Endothelial cell of umbilical vein (primary cell): ENCODE measurements around the gene NRXN3. TPM values are rescaled to one million over a fixed set of nuclear protein-coding genes. Genes with fewer than 3 reads are reported as not detected.

ENCODE experiments used
- BruUV-seq: library from RNA; stranded (reverse); fragments of 400-500 nt; replicated peaks from 2 replicates; lab custom pipeline; 2021; lab: Mats Ljungman, UMichigan
- CTCF ChIA-PET: fragments of 300-600, 350-600 bp; sonication (Branson Sonifier 250); formaldehyde crosslinking; loops from one replicate; lab custom pipeline; 2021; ENCODE audit warnings: antibody characterized with exemption, inconsistent platforms; lab: Charles Lee
- POLR2A ChIA-PET: fragments of 300-600, 350-600 bp; sonication (Branson Sonifier 250); formaldehyde crosslinking; loops from one replicate; lab custom pipeline; 2021; ENCODE audit warnings: antibody characterized with exemption, inconsistent platforms; lab: Charles Lee
- DNase-seq: peaks from one replicate; pipeline ENCODE4 v3.0.0-alpha.2; 2011; ENCODE audit warnings: low read depth, low spot score
- FAIRE-seq: peaks from 2 replicates; lab custom pipeline; 2011; peaks lifted over from hg19 to GRCh38; lab: Jason Lieb, UNC
- H2AFZ ChIP-seq: 2 replicates; pipeline ENCODE4 v1.6.0; 2012; ENCODE audit warnings: low read depth, low read length, control low read depth, inconsistent platforms
- H3K27ac ChIP-seq: 2 replicates; pipeline ENCODE4 v1.5.1; 2011; ENCODE audit warnings: low read depth, mild to moderate bottlenecking, control low read depth, low read length, moderate library complexity; ENCODE audit not compliant: insufficient read depth
- H3K27me3 ChIP-seq, 2 experiments: 2 replicates each; pipeline versions ENCODE4 v1.6.0 to v1.6.1; 2011; ENCODE audit warnings: low read length in 2 of 2, mixed read lengths in 1 of 2; ENCODE audit not compliant: control insufficient read depth in 2 of 2, insufficient read depth in 2 of 2
- H3K36me3 ChIP-seq, 2 experiments: 2 replicates in 1 of 2; 3 replicates in 1 of 2; pipeline ENCODE4 v1.5.1; 2011; ENCODE audit warnings: low read length in 2 of 2, mild to moderate bottlenecking in 1 of 2, moderate library complexity in 1 of 2; ENCODE audit not compliant: control insufficient read depth in 2 of 2, insufficient read depth in 2 of 2; ENCODE audit errors: extremely low read depth in 1 of 2
- H3K4me1 ChIP-seq: 3 replicates; pipeline ENCODE4 v1.5.1; 2011; ENCODE audit warnings: mild to moderate bottlenecking, low read length; ENCODE audit not compliant: control insufficient read depth, insufficient read depth; ENCODE audit errors: extremely low read depth
- H3K4me2 ChIP-seq: 2 replicates; pipeline ENCODE4 v1.6.1; 2011; ENCODE audit warnings: low read length, control low read depth, mixed read lengths; ENCODE audit not compliant: insufficient read depth
- H3K4me3 ChIP-seq, 3 experiments: fragments of 200-600 bp in 1 of 3; sonication (generic), shearing (Covaris generic) in 1 of 3; replicated peaks in 1 of 3; 2 replicates each; pipeline ENCODE4 v1.5.1; 2011 to 2016; ENCODE audit warnings: control low read depth in 3 of 3, low read length in 3 of 3, mild to moderate bottlenecking in 2 of 3, inconsistent platforms in 1 of 3, low read depth in 1 of 3, moderate library complexity in 1 of 3; ENCODE audit not compliant: insufficient read depth in 1 of 3
- H3K79me2 ChIP-seq: 2 replicates; pipeline ENCODE4 v1.6.0; 2012; ENCODE audit warnings: low read length, inconsistent platforms; ENCODE audit not compliant: control insufficient read depth, insufficient read depth
- H3K9ac ChIP-seq: replicated peaks from 2 replicates; pipeline ENCODE3; 2011; ENCODE audit warnings: low read length, control low read depth; ENCODE audit not compliant: insufficient read depth; ENCODE audit errors: extremely low read depth
- H3K9me1 ChIP-seq: replicated peaks from 3 replicates; pipeline ENCODE4 v1.6.0; 2011; ENCODE audit warnings: mild to moderate bottlenecking, low read length; ENCODE audit not compliant: control insufficient read depth, insufficient read depth; ENCODE audit errors: extremely low read depth
- H3K9me3 ChIP-seq: replicated peaks from 2 replicates; pipeline ENCODE4 v1.5.1; 2012; ENCODE audit warnings: low read length, inconsistent platforms; ENCODE audit not compliant: control insufficient read depth, insufficient read depth
- H4K20me1 ChIP-seq: replicated peaks from 2 replicates; pipeline ENCODE3; 2011; ENCODE audit warnings: mild to moderate bottlenecking, low read length; ENCODE audit not compliant: control insufficient read depth, insufficient read depth; ENCODE audit errors: extremely low read depth
- CTCF ChIP-seq, 2 donors: IDR thresholded peaks; 1 replicate in 1 of 2; 2 replicates in 1 of 2; pipeline ENCODE4 v1.5.1; 2011; ENCODE audit warnings: low read length in 2 of 2, mild to moderate bottlenecking in 2 of 2, moderate library complexity in 2 of 2, control low read depth in 1 of 2, inconsistent platforms in 1 of 2, low read depth in 1 of 2; ENCODE audit not compliant: insufficient read depth in 1 of 2; ENCODE audit errors: extremely low read depth in 1 of 2
- EZH2 ChIP-seq: IDR thresholded peaks from 2 replicates; pipeline ENCODE4 v1.6.1; 2012; ENCODE audit warnings: borderline replicate concordance, low read depth, mild to moderate bottlenecking, moderate library complexity, low read length, inconsistent platforms; ENCODE audit not compliant: severe bottlenecking
- FOS ChIP-seq: IDR thresholded peaks from 2 replicates; pipeline ENCODE4 v1.6.1; 2011; ENCODE audit warnings: mild to moderate bottlenecking, low read length, moderate library complexity, borderline replicate concordance; ENCODE audit not compliant: insufficient read depth
- GATA2 ChIP-seq: IDR thresholded peaks from 2 replicates; pipeline ENCODE4 v1.7.0; 2011; ENCODE audit warnings: low read depth, mild to moderate bottlenecking, moderate library complexity, mixed read lengths, low read length; ENCODE audit not compliant: insufficient read length, insufficient read depth
- JUN ChIP-seq: IDR thresholded peaks from 2 replicates; pipeline ENCODE4 v1.6.1; 2011; ENCODE audit warnings: borderline replicate concordance, low read depth; ENCODE audit not compliant: insufficient read length, insufficient read depth
- MAX ChIP-seq: IDR thresholded peaks from 2 replicates; pipeline ENCODE4 v1.6.1; 2011; ENCODE audit not compliant: insufficient read depth, insufficient read length
- MYC ChIP-seq: IDR thresholded peaks from one replicate; pipeline ENCODE4 v1.6.1; 2011; ENCODE audit warnings: mild to moderate bottlenecking, low read depth, low read length
- POLR2A ChIP-seq: IDR thresholded peaks from 2 replicates; pipeline ENCODE4 v1.6.1; 2012; ENCODE audit warnings: low read depth, mild to moderate bottlenecking, control low read depth, low read length
- POLR2AphosphoS5 ChIP-seq: IDR thresholded peaks from 2 replicates; pipeline ENCODE4 v1.6.1; 2012; ENCODE audit warnings: low read depth, mild to moderate bottlenecking, control low read depth, low read length, moderate library complexity; ENCODE audit not compliant: insufficient read depth
- dilution Hi-C: fragments of 300-500 bp; cut with MboI; formaldehyde crosslinking; loops from one replicate; pipeline ENCODE4 v1.15.0; 2019; ENCODE audit warnings: low sequenced_read_pairs; ENCODE audit not compliant: extremely low pct_ligation_motif_present
- intact Hi-C: fragments of 100-400 bp; cut with micrococcal nuclease; formaldehyde crosslinking; loops from one replicate; pipeline ENCODE4 v1.10.0; 2022
- polyA plus RNA-seq, 4 experiments: library from polyadenylated mRNA; depleted of rRNA in 3 of 4; stranded (reverse) in 3 of 4; unstranded in 1 of 4; fragments of >200 nt; gene quantifications; 2 replicates each; pipeline versions ENCODE4 v1.2.1 to v1.2.3, GENCODE V29; 2011 to 2012; ENCODE audit warnings: missing spikeins in 1 of 4
- total RNA-seq: library from RNA; stranded (reverse); gene quantifications from 2 replicates; pipeline ENCODE4 v1.2.3, GENCODE V29; 2021

The NRXN3 gene
- total and polyA plus RNA-seq, 2 donors (not counting 3 experiments of a cell fraction or from before 2014, with no cell fraction given) = 0.72 to 4.2 TPM

- H2AFZ ChIP-seq = no peak overlapping the region
- H3K27me3 ChIP-seq = no peaks in the 10 kb centered on the region
- DNase-seq = no peak
- no peaks in the 10 kb centered on the region for H3K9me1 ChIP-seq
- no peak for FAIRE-seq
- H3K79me2 ChIP-seq = no peaks in the 10 kb centered on the region
- no peaks in the 10 kb centered on the region for H4K20me1 ChIP-seq
- POLR2A ChIA-PET = no interaction called here
- no peak overlapping the region for H3K27ac ChIP-seq
- H3K36me3 ChIP-seq = no peaks in the 10 kb centered on the region
- no peak overlapping the region for H3K4me2 ChIP-seq
- no peaks in the 10 kb centered on the region for H3K9me3 ChIP-seq
- intact Hi-C loops = no loop called here
- no peak for TF ChIP-seq POLR2A
- peak; percentile 48 for TF ChIP-seq FOS
- CTCF ChIA-PET = interaction anchor here (1.2 kb wide), 1 partner anchor 82 kb away, joined by 3 read pairs; no protein-coding TSS in a partner anchor
- no peak overlapping the region for H3K9ac ChIP-seq
- H3K4me3 ChIP-seq = no peak overlapping the region
- no peaks in the 10 kb centered on the region for H3K4me1 ChIP-seq
- BruUV-seq = no TSS peak
- dilution Hi-C loops = no loop called here
Observed at GRCh38 chr14:79050787-79051727, 880.9 kb downstream of the NRXN3 start.

- no peaks in the 10 kb centered on the region for H3K79me2 ChIP-seq
- TF ChIP-seq POLR2AphosphoS5 (no peak), GATA2 (no peak), POLR2A (no peak), JUN (no peak), EZH2 (no peak), MAX (no peak), MYC (no peak), CTCF (IDR thresholded peaks at IDR 0.05; ENCODE audit: extremely low read depth in 1 of 2, insufficient read depth in 1 of 2, low read depth in 1 of 2, low read length in 2 of 2) (no peak), FOS (no peak)
- no TSS peak for BruUV-seq
- no peak for DNase-seq
- H3K27me3 ChIP-seq = no peaks in the 10 kb centered on the region
- no peaks in the 10 kb centered on the region for H3K4me1 ChIP-seq
- no peak overlapping the region for H3K4me3 ChIP-seq
- CTCF ChIA-PET = interaction anchor here (1.2 kb wide), 1 partner anchor 82 kb away, joined by 3 read pairs; no protein-coding TSS in a partner anchor
- H2AFZ ChIP-seq = no peak overlapping the region
- H3K4me2 ChIP-seq = no peak overlapping the region
- no peaks in the 10 kb centered on the region for H3K9me3 ChIP-seq
- H3K9me1 ChIP-seq = no peaks in the 10 kb centered on the region
- H4K20me1 ChIP-seq = no peaks in the 10 kb centered on the region
- H3K9ac ChIP-seq = no peak overlapping the region
- H3K27ac ChIP-seq = no peak overlapping the region
- dilution Hi-C loops (no loop called here), intact Hi-C loops (no loop called here)
- POLR2A ChIA-PET = no interaction called here
- FAIRE-seq = no peak
- no peaks in the 10 kb centered on the region for H3K36me3 ChIP-seq
Observed at GRCh38 chr14:79051742-79052141, 881.6 kb downstream of the NRXN3 start.
